HG03066 (cell line): ENCODE data around the gene ARHGEF25.

Experiments
- ATAC-seq: cut with Tn5 transposase; IDR thresholded peaks from one replicate; pipeline ENCODE4 v1.9.1; 2021; ENCODE audit warnings: low read depth; ENCODE audit not compliant: unreplicated experiment

ARHGEF25 gene

GRCh38 chr12:57620936-57621496 is 9.8 kb downstream of the ARHGEF25 start:
- no peak for ATAC-seq

- ATAC-seq = no peak
Observed at GRCh38 chr12:57621497-57622292, 10.5 kb downstream of the ARHGEF25 start.

GRCh38 chr12:57622293-57623245 is 11.3 kb downstream of the ARHGEF25 start:
- no peak for ATAC-seq

- no peak for ATAC-seq
Observed at GRCh38 chr12:57623385-57623784, 12.2 kb downstream of the ARHGEF25 start.

- no peak for ATAC-seq
Observed at GRCh38 chr12:57623811-57624390, 12.7 kb downstream of the ARHGEF25 start.

GRCh38 chr12:57624441-57625220 is 13.4 kb downstream of the ARHGEF25 start:
- no peak for ATAC-seq

- no peak for ATAC-seq
Observed at GRCh38 chr12:57625261-57626032, 14.2 kb downstream of the ARHGEF25 start.

DNA sequence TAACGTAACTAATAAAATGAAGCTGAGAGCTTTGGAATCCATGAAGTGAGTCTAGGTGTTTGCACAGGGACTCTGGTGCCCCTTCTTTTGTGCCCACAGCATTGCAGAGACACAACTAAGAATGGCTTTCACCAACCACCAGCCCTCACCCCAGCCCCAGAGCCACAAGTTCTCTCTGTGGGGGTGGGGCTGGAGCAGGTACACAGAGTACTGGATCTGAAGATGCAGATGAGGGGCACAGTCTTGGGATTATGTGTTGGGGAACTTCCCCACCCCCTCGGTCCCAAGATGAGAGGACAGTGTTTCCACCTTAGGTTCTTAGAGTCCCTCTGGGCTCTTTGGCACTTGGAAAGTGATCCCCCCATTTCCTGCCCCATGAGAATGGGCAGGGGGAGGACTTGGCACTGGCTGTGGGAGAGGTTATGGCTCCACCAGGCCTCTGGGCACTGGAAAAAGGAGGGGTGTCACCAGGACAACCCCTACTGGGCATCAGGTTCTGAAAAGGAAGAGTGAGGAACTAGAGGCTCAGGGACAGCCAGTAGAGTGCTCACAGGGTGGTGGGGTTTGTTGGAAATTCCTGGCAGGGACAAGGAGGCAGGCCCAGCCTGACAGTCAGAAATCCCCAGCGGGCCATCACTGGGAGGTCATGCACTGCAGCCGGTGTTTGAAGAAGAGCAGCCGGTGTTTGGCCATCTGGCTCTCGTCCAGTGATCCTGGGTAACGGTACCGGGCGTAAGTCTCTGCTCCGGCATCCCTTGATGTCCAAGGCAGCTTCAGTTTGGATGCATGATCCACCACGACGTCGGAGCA is 15.1 kb downstream of the ARHGEF25 start:
- no peak for ATAC-seq

- no peak for ATAC-seq
Observed at GRCh38 chr12:57626921-57627445, 15.7 kb downstream of the ARHGEF25 start.

DNA sequence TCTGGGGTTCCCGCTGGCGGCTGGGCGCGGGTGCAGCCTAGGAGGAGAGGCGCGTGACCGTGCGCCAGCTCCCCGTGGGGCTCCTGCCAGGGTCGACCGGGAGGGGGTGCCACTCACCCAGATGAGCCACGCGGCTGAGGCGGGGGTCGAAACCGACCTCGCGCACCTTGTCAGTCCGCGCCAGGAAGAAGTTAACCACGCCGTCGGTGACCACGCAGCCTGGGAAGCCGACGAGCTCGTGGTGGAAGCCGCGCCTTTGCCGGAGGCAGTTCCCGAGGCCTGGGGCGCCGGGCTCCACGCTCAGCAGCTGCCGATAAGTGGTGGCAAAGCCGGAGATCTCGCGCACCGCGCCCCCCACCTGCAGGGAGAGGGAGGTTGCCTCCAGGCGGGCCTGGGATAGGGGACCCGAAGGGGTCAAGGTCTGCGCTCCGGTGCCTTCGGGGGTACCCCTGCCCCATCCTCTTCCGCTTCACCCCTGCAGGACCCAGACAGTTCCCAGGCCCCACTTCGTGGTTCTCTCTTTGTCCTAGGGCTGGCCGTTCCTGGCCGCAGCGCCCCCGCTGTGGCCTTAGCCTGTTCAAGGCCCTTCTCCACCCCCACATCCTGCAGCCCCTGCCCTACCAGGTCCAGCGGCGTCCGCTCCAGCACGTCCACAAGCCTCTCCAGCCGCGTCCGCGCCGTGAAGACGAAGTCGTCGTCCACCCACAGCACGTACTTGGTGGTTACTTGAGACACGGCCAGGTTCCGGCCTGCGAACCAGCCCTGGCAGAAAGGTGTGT is 16.5 kb downstream of the ARHGEF25 start:
- no peak for ATAC-seq

DNA sequence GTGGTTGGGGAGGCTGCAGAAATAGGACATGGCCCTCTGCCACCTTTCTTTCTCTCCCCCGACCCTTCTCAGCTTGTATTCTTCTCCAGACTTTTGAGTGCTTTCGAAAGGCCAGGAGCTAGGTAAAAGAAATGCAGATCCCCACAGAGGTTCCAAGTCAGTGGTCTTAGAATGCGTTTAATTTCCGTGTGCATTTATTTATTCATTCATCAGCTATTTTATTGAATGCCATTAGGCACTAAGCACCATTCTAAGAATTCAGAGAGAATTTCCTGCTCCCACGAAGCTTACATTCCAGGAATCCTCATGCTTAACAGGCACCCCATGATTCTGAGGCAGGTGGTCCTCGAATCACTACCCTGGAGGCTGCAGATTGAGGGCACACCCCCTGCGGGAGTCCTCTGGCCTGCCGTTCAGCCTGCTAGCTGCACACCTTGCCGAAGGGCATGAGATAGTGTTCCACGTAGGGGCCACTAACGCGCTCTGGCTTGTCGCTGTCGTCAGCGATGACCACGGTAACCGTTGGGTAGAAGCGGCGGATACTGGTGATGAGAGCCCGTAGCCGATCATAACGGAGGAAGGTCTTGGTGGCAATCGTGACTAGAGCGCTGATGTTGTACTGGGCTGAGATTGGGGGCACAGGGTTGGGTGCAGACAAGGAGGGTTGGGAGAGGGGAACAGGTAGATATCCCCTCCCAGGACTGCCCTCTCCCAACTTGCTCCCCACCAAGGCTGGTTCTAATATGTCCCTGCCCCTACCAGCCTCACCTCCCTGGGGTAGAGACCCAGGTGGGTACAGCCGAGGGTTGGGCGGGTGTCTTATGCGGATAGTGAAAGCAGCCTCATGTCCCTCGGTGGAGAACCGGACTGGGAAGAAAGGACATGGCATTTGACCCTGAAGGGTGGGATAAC is 17.3 kb downstream of the ARHGEF25 start:
- ATAC-seq = no peak

DNA sequence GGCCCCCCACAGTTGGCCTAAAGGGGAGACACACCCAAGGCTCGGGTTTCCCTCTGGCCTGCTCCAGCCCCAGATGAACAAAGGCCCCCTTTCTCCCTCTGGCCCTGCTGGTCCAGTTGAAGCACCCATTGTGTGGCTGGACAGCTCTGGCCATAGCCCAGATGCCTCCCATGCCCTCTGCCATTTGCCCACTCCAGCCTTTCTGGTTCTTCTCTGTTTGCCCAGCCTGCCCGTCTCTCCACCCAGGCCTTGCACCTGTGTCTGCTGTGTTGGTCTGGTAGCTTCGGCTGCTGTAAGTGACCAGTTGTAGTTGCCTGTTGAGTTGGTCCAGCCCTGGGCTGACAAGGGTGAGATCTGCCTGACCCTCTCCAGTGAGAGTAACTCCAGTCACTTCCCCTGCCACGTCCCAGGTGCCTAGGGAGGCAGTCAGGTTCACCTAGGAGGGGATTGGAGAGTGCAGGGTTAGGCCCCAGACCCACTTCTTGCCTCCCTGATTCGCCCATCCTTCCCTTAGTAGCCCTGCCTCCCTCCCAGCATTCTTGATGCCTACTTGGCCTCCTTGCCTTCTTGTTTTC is 18.7 kb downstream of the ARHGEF25 start:
- no peak for ATAC-seq

DNA sequence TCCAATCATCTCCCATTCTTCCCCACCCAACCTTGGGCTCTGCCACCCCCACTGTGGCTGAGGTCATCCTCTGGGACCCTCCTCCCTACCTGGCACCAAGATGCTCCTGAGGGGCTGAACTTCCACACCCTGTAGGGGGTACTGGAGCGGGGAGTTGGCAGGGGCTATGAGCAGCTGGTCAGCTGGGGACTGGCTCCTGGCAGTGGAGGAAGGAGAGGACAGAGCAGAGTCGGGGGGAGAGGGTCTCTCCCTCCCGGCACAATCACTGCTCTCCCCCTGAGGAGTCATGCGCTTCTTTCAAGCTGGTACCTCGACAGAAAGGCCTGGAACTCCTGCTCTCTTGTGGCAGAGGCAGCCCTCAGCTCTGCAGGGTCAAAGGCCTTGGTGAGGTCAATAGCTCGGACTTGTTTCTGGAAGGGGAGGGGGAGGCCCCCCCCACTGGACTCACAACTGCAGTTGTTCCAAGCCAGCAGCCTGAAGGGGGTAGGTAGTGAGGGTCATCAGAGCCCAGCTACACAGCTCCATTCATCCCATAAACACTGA is 19.7 kb downstream of the ARHGEF25 start:
- no peak for ATAC-seq

DNA sequence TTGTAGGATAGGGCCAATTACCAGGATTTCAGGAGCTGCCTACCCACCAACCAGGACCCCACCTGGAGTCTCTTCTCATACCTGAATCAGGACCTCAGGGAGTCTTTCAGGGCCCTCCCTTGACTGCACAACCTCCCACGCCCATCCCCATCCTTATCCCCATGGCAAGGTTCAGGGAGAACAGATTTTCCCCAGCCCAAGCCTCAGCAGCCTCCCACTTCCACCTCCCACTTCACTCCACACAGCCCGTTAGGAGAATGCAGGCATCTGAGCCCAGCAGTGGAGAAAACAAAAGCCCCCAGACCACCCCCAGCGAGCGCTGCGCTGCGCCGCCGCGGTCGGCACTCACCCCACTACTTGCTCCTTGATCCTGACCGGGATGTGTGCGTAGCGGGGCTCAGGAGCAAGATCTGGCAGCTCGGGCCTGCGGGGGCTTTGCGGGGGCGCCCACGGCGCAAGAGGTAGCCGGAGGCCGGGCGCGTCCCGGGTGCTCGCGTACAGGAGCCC is 20.4 kb downstream of the ARHGEF25 start:
- no peak for ATAC-seq

GRCh38 chr12:57632073-57632957 is 21.1 kb downstream of the ARHGEF25 start:
- ATAC-seq = peak; percentile 10
